ENCODE data around the gene ARID3A.

DNA sequence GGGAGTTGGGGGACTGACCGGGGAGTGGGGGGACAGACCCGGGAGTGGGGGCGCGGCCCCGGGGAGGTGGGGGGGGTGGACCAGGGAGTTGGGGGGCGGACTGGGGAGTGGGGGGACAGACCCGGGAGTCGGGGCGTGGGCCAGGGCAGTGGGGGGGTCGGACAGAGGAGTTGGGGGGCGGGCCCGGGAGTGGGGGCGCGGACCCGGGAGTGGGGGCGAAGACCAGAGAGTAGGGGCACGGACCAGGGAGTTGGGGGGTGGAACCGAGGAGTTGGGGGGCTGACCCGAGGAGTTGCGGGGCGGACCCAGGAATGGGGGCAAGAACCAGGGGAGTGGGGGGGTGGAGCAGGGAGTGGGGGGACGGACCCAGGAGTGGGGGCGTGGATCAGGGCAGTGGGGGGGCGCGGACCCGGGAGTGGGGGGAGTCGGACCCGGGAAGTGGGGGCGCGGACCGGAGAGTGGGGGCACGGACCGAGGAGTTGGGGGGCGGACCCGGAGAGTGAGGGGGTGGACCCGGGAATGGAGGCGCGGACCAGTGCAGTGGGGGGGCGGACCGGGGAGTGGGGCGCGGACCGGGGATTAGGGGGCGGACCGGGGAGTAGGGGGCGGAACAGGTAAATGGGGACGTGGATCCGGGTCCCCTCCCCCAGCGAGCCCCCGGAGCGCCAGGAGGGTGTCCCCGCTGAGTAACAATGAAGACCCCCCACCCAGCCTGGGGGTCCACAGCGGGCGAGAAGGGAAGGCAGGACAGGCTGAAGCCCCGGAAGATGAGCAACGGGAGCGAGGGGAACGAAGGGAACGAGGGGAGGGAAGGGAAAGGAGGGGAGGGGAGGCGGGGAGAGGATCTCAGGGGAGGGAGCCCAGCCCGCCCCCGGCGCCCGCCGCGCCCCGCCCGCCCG lies 13.4 kb upstream of the ARID3A start:
- TF ChIP-seq POLR2AphosphoS5 (IDR thresholded peaks at IDR 0.05; ENCODE audit: borderline replicate concordance, low read depth, low read length) = no peak
- TF ChIP-seq EZH2 (IDR thresholded peaks at IDR 0.05) = no peak

Data from SK-N-MC (cell line).